MM.1S (cell line): ENCODE data around the gene HSF2BP.

ENCODE experiments used
- DNase-seq: peaks from one replicate; pipeline ENCODE4 v3.0.0-alpha.2; 2015
- H2AFZ ChIP-seq: fragments of 300-600 bp; sonication (generic); 2 replicates; pipeline ENCODE4 v1.6.0; 2016; ENCODE audit warnings: antibody characterized with exemption, low read length
- H3F3A ChIP-seq: fragments of 300-600 bp; sonication (generic); 2 replicates; pipeline ENCODE4 v1.6.1; 2016; ENCODE audit warnings: mild to moderate bottlenecking, antibody characterized with exemption, low read length, moderate library complexity, mixed read lengths; ENCODE audit not compliant: insufficient read depth
- H3K27ac ChIP-seq: fragments of 300-600 bp; sonication (generic); 2 replicates; pipeline ENCODE4 v1.5.1; 2016; ENCODE audit warnings: mild to moderate bottlenecking, low read length
- H3K27me3 ChIP-seq: fragments of 300-600 bp; sonication (generic); replicated peaks from 2 replicates; pipeline ENCODE4 v1.6.0; 2016; ENCODE audit warnings: low read length; ENCODE audit not compliant: insufficient read depth
- H3K36me3 ChIP-seq: fragments of 300-600 bp; sonication (generic); replicated peaks from 2 replicates; pipeline ENCODE4 v1.6.1; 2016; ENCODE audit warnings: mild to moderate bottlenecking, low read length, mixed read lengths; ENCODE audit not compliant: insufficient read depth
- H3K4me1 ChIP-seq: fragments of 300-600 bp; sonication (generic); 2 replicates; pipeline ENCODE4 v1.6.1; 2016; ENCODE audit warnings: low read length, mixed read lengths
- H3K4me2 ChIP-seq: fragments of 300-600 bp; sonication (generic); 2 replicates; pipeline ENCODE4 v1.6.0; 2016; ENCODE audit warnings: low read depth, low read length
- H3K4me3 ChIP-seq: fragments of 300-600 bp; sonication (generic); 2 replicates; pipeline ENCODE4 v1.5.1; 2016; ENCODE audit warnings: low read length, mixed read lengths
- H3K79me2 ChIP-seq: fragments of 300-600 bp; sonication (generic); 2 replicates; pipeline ENCODE4 v1.6.1; 2016; ENCODE audit warnings: mixed run types, low read length, mixed read lengths
- H3K9ac ChIP-seq: fragments of 300-600 bp; sonication (generic); 2 replicates; pipeline ENCODE4 v1.6.1; 2016; ENCODE audit warnings: low read length, mixed read lengths
- H3K9me2 ChIP-seq: fragments of 300-600 bp; sonication (generic); replicated peaks from 2 replicates; pipeline ENCODE4 v1.6.1; 2016; ENCODE audit warnings: mild to moderate bottlenecking, low read length, mixed read lengths; ENCODE audit not compliant: insufficient read depth
- H3K9me3 ChIP-seq: fragments of 300-600 bp; sonication (generic); replicated peaks from 2 replicates; pipeline ENCODE4 v1.6.1; 2016; ENCODE audit warnings: mild to moderate bottlenecking, low read length, mixed read lengths; ENCODE audit not compliant: insufficient read depth
- H4K20me1 ChIP-seq: fragments of 300-600 bp; sonication (generic); 2 replicates; pipeline ENCODE4 v1.6.1; 2016; ENCODE audit warnings: mild to moderate bottlenecking, low read length, moderate library complexity, mixed read lengths; ENCODE audit not compliant: insufficient read depth
- CTCF ChIP-seq: fragments of 300-600 bp; sonication (generic); IDR thresholded peaks from 2 replicates; pipeline ENCODE4 v1.5.1; 2016; ENCODE audit warnings: antibody characterized with exemption, low read length, mixed read lengths
- EZH2 ChIP-seq: fragments of 300-600 bp; sonication (generic); optimal IDR thresholded peaks from 2 replicates; pipeline ENCODE3; 2017; ENCODE audit warnings: low read depth, mild to moderate bottlenecking, antibody characterized with exemption, low read length, mixed read lengths
- EZH2phosphoT487 ChIP-seq: fragments of 300-600 bp; sonication (generic); IDR thresholded peaks from 2 replicates; pipeline ENCODE4 v1.6.1; 2018; ENCODE audit warnings: antibody characterized with exemption, low read length

Gene HSF2BP

GRCh38 chr21:43658088-43658741, 1.1 kb downstream of the HSF2BP start:
- H4K20me1 ChIP-seq = no peaks in the 10 kb centered on the region; the same call in 1 of the 2 replicates
- peaks cover 12% of the 10 kb centered on the region; the same call in 1 of the 2 replicates for H3K36me3 ChIP-seq
- H3K27me3 ChIP-seq = no peaks in the 10 kb centered on the region
- no peak overlapping the region for H3K9ac ChIP-seq
- H3K9me2 ChIP-seq = no peaks in the 10 kb centered on the region
- no peak for DNase-seq
- no peak for TF ChIP-seq CTCF
- TF ChIP-seq EZH2 = no peak
- TF ChIP-seq EZH2phosphoT487 = no peak
- no peak overlapping the region for H2AFZ ChIP-seq
- H3K27ac ChIP-seq = no peak overlapping the region
- H3K4me3 ChIP-seq = no peak overlapping the region
- peaks cover 18% of the 10 kb centered on the region for H3K4me1 ChIP-seq
- H3K79me2 ChIP-seq = peaks cover 38% of the 10 kb centered on the region
- no peaks in the 10 kb centered on the region for H3K9me3 ChIP-seq
- peaks cover 14% of the 10 kb centered on the region for H3F3A ChIP-seq
- H3K4me2 ChIP-seq = no peak overlapping the region

- H3K4me2 ChIP-seq = no peak overlapping the region
- no peak overlapping the region for H3K9ac ChIP-seq
- H3K9me3 ChIP-seq = no peaks in the 10 kb centered on the region
- no peak overlapping the region for H3K4me3 ChIP-seq
- peaks cover 14% of the 10 kb centered on the region for H3F3A ChIP-seq
- H2AFZ ChIP-seq = no peak overlapping the region
- TF ChIP-seq EZH2 (no peak), CTCF (no peak), EZH2phosphoT487 (no peak)
- H3K27me3 ChIP-seq = no peaks in the 10 kb centered on the region
- no peak overlapping the region for H3K27ac ChIP-seq
- H3K79me2 ChIP-seq = peaks cover 31% of the 10 kb centered on the region
- no peak for DNase-seq
- H3K9me2 ChIP-seq = no peaks in the 10 kb centered on the region
- H3K36me3 ChIP-seq = peaks cover 12% of the 10 kb centered on the region; the same call in 1 of the 2 replicates
- H4K20me1 ChIP-seq = no peaks in the 10 kb centered on the region
- H3K4me1 ChIP-seq = peaks cover 18% of the 10 kb centered on the region
Observed at GRCh38 chr21:43657355-43658087, 1.8 kb downstream of the HSF2BP start.

GRCh38 chr21:43654806-43655489, 4.3 kb downstream of the HSF2BP start:
- Histone ChIP-seq H3K36me3 (no peaks in the 10 kb centered on the region), H3K9ac (no peak overlapping the region), H3K27ac (no peak overlapping the region), H3K9me3 (no peaks in the 10 kb centered on the region), H3F3A (peaks cover 9% of the 10 kb centered on the region), H3K4me2 (no peak overlapping the region), H4K20me1 (no peaks in the 10 kb centered on the region), H3K27me3 (no peaks in the 10 kb centered on the region), H3K4me3 (no peak overlapping the region), H3K4me1 (peaks cover 5% of the 10 kb centered on the region), H3K9me2 (no peaks in the 10 kb centered on the region), H3K79me2 (peaks cover 5% of the 10 kb centered on the region), H2AFZ (no peak overlapping the region)
- DNase-seq = no peak
- TF ChIP-seq EZH2 (no peak), CTCF (no peak), EZH2phosphoT487 (no peak)
